Sigmoid colon (tissue), 4 donors: Measurements from ENCODE around the gene LRP8.

ENCODE experiments used
- CTCF ChIP-seq, 4 experiments: fragments of 450-650 bp in 3 of 4; fragments of 200-600 bp in 1 of 4; IDR thresholded peaks; one replicate each; pipeline ENCODE4 v1.5.1; 2016 to 2019; ENCODE audit warnings: antibody characterized with exemption in 4 of 4, mild to moderate bottlenecking in 3 of 4, moderate library complexity in 2 of 4
- EP300 ChIP-seq, 4 donors: sonication (generic); formaldehyde crosslinking; IDR thresholded peaks; one replicate each; pipeline ENCODE4 v1.6.1; 2017; ENCODE audit warnings: antibody characterized with exemption in 4 of 4
- POLR2AphosphoS5 ChIP-seq, 4 donors: sonication (generic); formaldehyde crosslinking; IDR thresholded peaks; one replicate each; pipeline ENCODE4 v1.6.1; 2017; ENCODE audit warnings: antibody characterized with exemption in 4 of 4

GRCh38 chr1:53280496-53280895 is 47.4 kb downstream of the LRP8 start:
- TF ChIP-seq CTCF (IDR thresholded peaks at IDR 0.05) (no peak), EP300 (IDR thresholded peaks at IDR 0.05) (no peak), POLR2AphosphoS5 (IDR thresholded peaks at IDR 0.05) (no peak)
